Ramos (cell line): ENCODE results near the gene KEAP1.

Experiments
- in situ Hi-C: fragments of 300-500 bp; cut with MboI; formaldehyde crosslinking; loops from one replicate; pipeline ENCODE4 v1.14.3; 2022; ENCODE audit warnings: low sequenced_read_pairs; ENCODE audit not compliant: unreplicated experiment

Gene KEAP1

GRCh38 chr19:10525636-10526035 lies 22.5 kb upstream of the KEAP1 start:
- in situ Hi-C loops = no loop called here

DNA sequence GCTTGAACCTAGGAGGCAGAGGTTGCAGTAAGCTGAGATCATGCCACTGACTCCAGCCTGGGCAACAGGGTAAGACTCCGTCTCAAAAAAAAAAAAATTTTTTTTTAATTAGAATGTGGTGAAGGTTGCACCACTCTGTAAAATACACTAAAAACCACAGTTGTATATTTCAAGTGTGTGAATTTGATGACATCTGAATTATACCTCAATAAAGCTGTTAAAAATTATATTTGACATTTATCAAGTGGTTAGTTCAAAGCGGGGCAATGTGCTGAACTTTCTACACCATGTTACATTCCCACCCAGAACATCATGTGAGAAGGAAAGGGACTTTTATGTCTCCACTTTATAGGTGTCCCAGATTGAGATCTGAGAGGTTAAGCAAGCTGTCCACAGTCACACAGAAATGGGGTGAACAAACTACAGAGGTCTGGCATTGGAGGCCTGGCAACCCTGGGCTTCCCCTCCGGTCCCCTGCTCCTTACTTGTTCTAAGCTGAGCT lies 20.0 kb upstream of the KEAP1 start:
- in situ Hi-C loops = no loop called here

DNA sequence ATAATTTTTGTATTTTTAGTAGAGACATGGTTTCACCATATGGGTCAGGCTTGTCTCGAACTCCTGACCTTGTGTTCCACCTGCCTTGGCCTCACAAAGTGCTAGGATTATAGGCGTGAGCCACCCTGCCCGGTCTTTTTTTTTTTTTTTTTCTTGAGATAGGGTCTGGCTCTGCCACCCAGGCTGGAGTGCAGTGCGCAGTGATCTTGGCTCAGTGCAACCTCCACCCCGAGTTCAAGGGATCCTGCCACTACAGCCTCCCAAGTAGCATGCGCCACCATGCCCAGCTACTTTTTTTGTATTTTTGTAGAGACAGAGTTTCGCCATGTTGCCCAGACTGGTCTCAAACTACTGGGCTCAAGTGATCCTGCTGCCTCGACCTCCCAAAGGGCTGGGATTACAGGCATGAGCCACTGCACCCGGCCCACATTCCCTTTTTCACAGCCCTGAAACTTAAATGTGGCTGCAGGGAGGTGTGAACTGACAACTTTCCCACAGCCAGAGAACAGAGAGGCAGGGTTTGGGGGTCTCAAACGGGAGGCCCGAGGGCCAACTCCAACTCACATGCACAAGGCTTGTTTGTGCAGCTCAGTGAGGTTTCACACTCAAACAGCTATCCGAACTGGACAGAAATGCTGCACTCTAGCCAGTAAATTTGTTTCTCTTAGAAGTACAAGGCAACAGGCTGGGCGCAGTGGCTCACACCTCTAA lies 18.5 kb upstream of the KEAP1 start:
- in situ Hi-C loops = no loop called here

GRCh38 chr19:10520652-10521318 lies 17.6 kb upstream of the KEAP1 start:
- in situ Hi-C loops = no loop called here

DNA sequence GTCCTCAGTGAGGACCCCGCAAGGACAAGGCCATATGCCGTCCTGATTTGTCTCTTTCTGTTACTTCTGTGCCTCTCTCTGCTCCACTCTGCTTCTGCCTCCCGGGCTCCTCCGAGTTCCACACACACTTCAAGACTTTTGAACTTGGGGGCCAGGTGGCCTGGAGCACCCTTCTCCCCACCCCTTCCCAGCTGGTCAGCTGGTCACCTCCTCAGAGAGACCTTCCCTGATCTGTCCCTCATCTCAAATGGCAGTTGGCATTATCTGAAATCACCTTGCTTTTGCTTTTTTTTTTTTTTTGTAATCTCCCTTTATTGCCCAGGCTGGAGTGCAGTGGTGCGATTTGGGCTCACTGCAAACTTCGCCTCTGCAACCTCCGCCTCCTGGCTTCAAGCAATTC lies 16.3 kb upstream of the KEAP1 start:
- in situ Hi-C loops = no loop called here

DNA sequence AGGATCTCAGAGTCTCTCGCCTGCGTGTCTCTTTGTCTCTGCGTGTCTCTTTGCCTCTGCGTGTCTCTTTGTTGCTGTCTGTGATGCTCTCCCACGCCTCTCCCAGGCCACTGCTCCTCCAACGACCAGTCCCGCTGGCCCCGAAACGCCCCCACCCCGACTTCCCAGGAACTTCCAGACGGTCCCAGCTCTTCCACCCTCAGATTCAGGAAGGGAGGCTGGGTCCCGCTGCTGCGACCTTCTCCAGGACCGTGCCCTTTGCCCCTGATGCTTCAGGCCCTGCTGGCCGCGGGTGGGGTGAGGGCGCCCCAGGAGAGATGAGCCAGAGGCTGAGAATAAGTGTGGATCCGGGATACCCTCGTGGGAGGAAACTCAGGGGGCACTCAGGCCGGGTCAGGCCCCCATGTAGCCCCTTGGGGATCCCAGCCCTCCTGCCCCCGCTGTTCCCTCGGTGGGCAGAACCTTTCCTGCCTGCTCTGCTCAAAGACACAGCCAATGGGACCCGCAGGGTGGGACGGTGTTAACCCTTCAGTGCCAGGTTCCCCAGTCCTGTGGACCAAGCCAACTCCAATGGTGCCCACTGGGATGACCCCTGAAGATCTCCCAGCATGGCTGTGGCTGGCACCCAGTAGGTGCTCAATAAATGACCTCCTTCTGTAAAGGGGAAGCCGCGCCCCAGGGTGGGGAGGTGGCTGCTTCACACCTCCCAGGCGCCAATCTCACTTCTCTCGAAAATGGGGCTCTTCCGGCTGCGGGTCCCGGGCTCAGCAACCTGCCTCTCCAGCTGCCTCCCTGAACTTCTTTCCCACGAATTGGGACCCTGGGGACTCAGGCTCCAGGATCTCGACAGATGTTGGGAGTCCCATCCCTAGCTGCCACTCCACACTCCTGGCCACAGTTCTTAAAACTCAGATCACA lies 15.5 kb upstream of the KEAP1 start:
- in situ Hi-C loops = no loop called here

- in situ Hi-C loops = no loop called here
These were observed 14.7 kb upstream of the KEAP1 start for GRCh38 chr19:10517760-10518443.

DNA sequence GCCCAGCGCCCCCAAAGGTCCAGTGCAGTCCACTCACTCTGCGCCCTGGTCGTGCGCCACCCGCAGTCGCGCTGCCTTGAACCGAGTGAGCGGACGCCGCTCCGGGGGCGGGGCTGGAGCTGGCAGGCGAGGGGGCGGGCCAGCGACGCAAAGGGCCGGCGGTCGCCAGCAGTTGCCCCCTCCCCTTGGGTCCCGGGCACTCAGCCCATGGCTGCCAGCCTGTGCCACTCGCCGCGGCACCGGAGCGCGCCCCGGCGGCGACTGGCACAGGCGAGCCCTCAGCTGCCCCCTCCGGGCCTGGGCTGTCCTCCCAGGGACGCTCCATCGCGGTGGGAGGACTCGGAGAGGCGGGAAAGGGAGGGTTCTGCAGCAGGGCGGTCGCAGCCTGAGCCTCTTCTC lies 14.2 kb upstream of the KEAP1 start, which contains the start of gene S1PR5:
TSS of gene S1PR5 (minus strand) at position 87 of the 399 bp plus-strand sequence. CDS start 2,436 bp downstream, outside the sequence.
- in situ Hi-C loops = no loop called here

GRCh38 chr19:10516671-10517286 lies 13.6 kb upstream of the KEAP1 start:
- in situ Hi-C loops = no loop called here

- in situ Hi-C loops = no loop called here
These were observed 12.9 kb upstream of the KEAP1 start for GRCh38 chr19:10516064-10516385.

GRCh38 chr19:10514211-10515145 lies 11.3 kb upstream of the KEAP1 start:
- in situ Hi-C loops = no loop called here

- in situ Hi-C loops = no loop called here
These were observed 10.1 kb upstream of the KEAP1 start for GRCh38 chr19:10513223-10513622.

- in situ Hi-C loops = no loop called here
These were observed 7.2 kb upstream of the KEAP1 start for GRCh38 chr19:10510301-10510802.

DNA sequence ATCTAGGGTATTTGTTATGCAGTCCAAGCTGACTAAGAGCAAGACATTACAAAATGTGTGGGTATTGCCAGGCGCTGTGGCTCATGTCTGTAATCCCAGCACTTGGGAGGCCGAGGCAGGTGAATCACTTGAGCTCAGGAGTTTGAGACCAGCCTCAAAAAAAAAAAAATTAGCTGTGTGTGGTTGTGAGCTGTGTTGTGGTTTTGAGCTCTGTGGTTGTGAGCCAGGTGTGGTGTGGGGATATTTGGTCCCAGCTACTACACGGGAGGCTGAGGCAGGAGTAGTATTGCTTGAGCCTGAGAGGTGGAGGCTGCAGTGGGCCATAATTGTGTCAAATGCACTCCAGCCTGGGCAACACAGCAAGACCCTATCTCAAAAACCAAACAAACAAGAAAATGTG lies 5.6 kb upstream of the KEAP1 start:
- in situ Hi-C loops = no loop called here

- in situ Hi-C loops = no loop called here
These were observed 4.9 kb upstream of the KEAP1 start for GRCh38 chr19:10508036-10508435.

DNA sequence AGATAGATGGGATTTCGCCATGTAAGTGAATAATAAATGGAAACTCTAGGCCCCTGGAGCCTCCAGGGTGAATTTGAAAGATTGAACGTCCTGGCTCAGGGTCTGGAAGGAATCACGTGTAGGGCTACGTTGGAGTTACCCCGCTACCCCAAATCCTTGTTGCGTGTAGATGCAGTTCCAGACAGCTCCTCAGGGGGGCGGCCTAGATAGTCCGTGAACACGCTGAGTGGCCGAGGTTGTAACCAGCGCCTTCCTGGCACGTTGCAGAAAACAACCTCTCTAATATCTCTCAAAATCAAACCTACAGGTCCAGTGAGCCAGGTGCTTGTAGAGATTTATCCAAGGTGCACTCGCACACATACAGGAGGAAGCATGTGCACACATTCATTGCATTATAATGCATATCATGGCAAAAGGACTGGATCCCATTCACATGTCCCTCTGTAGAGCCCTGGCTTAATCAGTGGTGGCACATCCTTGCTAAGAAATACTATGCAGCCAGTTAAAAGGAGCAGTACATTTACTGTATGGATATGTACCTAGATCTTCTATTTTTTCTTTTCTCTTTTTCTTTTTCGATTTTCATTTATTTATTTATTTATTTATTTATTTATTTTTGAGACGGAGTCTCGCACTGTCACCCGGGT lies 2.5 kb upstream of the KEAP1 start:
- in situ Hi-C loops = no loop called here

DNA sequence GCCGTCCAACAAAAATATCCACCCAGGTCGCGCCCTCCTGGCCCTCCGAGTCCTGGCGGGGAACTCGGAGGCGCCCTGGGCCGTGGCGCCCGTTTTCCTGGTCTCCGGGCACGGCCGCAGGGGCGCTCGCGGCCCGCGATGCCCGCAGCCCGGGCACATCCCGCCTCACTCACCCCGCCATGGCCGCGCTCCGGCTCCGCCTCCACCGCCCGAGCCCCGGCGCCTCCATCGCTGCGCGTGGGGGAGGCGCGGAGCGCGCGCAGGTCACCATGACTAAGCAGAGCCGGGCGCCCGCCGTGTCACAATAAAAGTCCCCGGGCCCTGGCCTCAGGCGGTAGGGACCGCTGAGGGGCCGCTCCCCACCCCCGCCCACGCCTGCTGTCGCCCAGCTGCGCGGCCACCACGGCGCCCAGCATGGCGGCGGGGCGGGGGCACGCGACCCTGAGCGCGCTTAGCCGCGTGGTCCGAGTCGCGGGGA lies 593 bp downstream of the KEAP1 start:
- in situ Hi-C loops = no loop called here

GRCh38 chr19:10501971-10502523 lies 1.1 kb downstream of the KEAP1 start:
- in situ Hi-C loops = no loop called here
